Activated CD8-positive, alpha-beta memory T cell treated with anti-CD3 and anti-CD28 coated beads, Interleukin-2, amount 10 ng/mL, durations not matched to agents 7 days and 5 days (primary cell): Measurements from ENCODE around the gene NHS. TPM values are rescaled to one million over a fixed set of nuclear protein-coding genes. Genes with fewer than 3 reads are reported as not detected.

Experiments
- ATAC-seq: fragments of 150-1000 bp; cut with Tn5 transposase; one replicate; pipeline ENCODE4 v1.10.0; 2021; ENCODE audit warnings: moderate library complexity
- CTCF ChIA-PET: fragments of 350-600 bp; sonication (Branson Sonifier 250); formaldehyde crosslinking; loops from one replicate; lab custom pipeline; 2021; ENCODE audit warnings: antibody characterized with exemption; lab: Charles Lee
- DNase-seq: peaks from one replicate; pipeline ENCODE4 v3.0.0-alpha.2; 2020
- H3K27ac Mint-ChIP-seq: one replicate; pipeline ENCODE4 v1.8.0; 2021; ENCODE audit warnings: mild to moderate bottlenecking, mixed read lengths
- H3K27me3 Mint-ChIP-seq: one replicate; pipeline ENCODE4 v1.8.0; 2021; ENCODE audit warnings: mixed read lengths
- H3K36me3 Mint-ChIP-seq: one replicate; pipeline ENCODE4 v1.8.0; 2021; ENCODE audit warnings: mild to moderate bottlenecking, mixed read lengths
- H3K4me1 Mint-ChIP-seq: one replicate; pipeline ENCODE4 v1.8.0; 2021; ENCODE audit warnings: mixed read lengths
- H3K4me3 Mint-ChIP-seq: one replicate; pipeline ENCODE4 v1.8.0; 2021; ENCODE audit warnings: mild to moderate bottlenecking, moderate library complexity, mixed read lengths
- H3K9me3 Mint-ChIP-seq: one replicate; pipeline ENCODE4 v1.8.0; 2022; ENCODE audit warnings: low read depth, mixed read lengths
- total RNA-seq, 2 experiments: library from RNA; stranded (reverse); gene quantifications; one replicate each; pipeline ENCODE4 v1.2.3, GENCODE V29; 2021

NHS gene
- total RNA-seq, 2 experiments from 2014 or later: 1.4 to 10.1 TPM

DNA sequence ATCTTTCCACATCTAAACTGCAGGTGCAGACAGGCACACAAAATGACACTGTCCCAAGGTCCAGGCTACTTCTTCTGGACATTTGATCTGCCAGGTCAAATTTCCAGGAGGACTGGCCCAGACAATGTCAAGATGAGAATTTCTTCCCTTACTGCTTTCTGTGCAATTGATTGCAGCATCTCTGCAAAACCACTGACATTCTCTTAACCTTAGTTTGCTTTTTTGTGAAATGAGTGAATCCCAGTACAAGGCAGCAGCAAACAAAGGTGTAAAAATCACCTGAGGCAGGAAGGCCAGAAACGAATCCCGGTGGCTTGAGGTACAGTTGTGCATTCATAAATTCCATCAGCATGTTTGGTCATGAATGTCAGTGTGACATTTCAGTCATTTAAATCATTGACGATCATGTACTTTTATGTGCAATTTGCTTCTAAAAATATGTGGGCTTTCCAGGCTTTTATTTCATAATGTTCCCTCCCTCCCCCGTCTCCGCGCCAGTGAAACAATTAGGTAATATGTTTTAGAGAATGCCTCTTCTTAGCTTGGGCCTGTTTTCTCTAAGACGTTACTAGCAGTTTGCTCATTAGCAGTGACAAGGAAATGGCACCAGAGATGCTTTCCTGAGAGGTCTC, 39.1 kb downstream of the NHS start:
- Mint-ChIP-seq H3K4me3 (no peak overlapping the region), H3K9me3 (no peaks in the 10 kb centered on the region), H3K27me3 (no peaks in the 10 kb centered on the region), H3K36me3 (no peaks in the 10 kb centered on the region), H3K27ac (no peak overlapping the region), H3K4me1 (no peaks in the 10 kb centered on the region)
- no peak for ATAC-seq
- no peak for DNase-seq
- CTCF ChIA-PET: no interaction called here

DNA sequence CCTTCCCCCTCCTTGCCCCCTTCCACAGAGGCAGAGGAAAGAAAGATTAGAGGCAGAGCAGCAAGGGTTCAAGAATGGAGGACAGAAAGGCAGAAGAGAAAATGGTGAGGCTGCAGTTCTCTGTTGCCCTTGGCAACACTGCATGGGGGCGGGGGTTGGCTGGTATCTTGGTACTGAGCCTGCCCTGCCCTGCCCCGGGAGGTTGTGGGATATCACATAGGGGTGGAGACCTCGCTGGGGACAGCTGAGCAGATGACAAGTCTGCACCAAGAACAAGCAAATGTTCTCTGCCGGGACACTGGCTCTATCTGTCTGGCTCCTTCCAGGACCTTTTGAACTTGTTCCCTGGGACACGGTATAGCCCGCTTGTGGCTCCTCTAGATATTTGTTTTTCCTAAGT, 39.8 kb downstream of the NHS start:
- Mint-ChIP-seq H3K36me3 (no peaks in the 10 kb centered on the region), H3K4me1 (no peaks in the 10 kb centered on the region), H3K27ac (no peak overlapping the region), H3K4me3 (no peak overlapping the region), H3K27me3 (no peaks in the 10 kb centered on the region), H3K9me3 (no peaks in the 10 kb centered on the region)
- ATAC-seq (no peak), DNase-seq (no peak)
- CTCF ChIA-PET: no interaction called here

DNA sequence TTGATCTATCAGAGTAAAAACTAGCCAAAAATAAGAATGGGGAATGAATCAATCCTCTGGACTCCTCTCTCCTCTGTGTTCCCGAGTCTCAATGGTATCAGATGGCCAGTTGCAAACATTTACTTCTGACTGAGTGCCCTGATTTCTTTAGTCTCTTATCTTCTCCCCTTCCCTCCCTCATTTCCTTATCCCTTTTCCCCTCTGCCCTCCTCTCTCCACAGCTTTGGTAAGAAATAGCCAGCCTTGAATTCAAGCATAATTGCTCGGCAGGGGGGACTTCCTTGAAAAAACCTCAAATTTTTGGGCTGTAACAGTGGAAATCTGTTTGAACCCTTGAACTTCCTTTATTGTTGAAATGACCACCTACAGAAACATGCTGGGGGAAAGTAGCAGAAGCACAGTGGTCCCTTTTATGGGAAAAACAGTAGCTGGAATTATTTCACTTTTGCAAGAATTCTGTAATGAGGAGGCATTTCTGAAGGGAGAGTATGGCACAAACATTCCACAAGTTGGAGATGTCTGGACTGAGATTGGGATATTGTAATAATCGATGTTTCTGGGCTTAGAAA, 40.3 kb downstream of the NHS start:
- no peak overlapping the region for H3K4me3 Mint-ChIP-seq
- H3K36me3 Mint-ChIP-seq: no peaks in the 10 kb centered on the region
- H3K4me1 Mint-ChIP-seq: no peaks in the 10 kb centered on the region
- H3K27ac Mint-ChIP-seq: no peak overlapping the region
- CTCF ChIA-PET: no interaction called here
- no peak for ATAC-seq
- H3K9me3 Mint-ChIP-seq: no peaks in the 10 kb centered on the region
- H3K27me3 Mint-ChIP-seq: no peaks in the 10 kb centered on the region
- DNase-seq: no peak

DNA sequence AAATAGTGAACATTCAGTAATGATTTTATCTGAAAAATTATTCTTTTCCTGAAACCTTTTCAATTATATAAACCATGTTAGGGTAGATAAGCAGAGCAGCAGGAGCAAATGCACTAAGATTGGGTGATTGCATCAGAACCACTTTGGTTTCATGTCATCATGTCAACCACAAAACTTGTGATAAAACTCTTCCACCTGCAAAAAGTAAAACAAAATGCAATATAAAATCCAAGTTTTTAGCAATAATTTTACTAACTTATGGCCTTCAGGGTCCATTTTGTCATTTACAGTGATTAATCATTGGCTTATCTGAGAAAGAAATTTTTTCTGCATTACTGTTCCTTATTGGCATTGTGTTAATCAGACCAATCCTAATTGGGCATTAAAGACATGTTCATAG, 42.4 kb downstream of the NHS start:
- Mint-ChIP-seq H3K27me3 (no peaks in the 10 kb centered on the region), H3K4me1 (no peaks in the 10 kb centered on the region), H3K9me3 (no peaks in the 10 kb centered on the region), H3K4me3 (no peak overlapping the region), H3K36me3 (no peaks in the 10 kb centered on the region), H3K27ac (no peak overlapping the region)
- DNase-seq (no peak), ATAC-seq (no peak)
- CTCF ChIA-PET: no interaction called here

DNA sequence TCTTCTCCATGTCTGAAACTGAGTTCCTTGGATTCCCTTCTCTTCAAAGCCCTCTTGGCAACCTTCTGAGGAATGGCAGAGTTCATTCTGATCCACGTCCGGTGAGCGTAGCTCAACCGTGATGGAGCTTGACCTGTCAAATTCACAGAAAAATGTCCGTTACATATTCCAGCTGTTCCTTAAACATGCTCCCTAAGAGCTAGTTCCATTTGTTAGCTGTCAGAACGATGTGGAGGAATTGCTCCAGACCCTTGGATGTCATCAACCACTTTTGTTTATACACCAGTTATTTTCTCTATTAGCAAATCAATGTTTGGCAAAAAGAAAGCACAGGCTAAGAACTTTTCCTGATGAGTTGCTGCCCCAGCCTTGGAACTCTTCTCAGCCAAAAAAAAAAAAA, 50.1 kb downstream of the NHS start:
- DNase-seq (no peak), ATAC-seq (no peak)
- Mint-ChIP-seq H3K27me3 (no peaks in the 10 kb centered on the region), H3K27ac (no peak overlapping the region), H3K9me3 (no peaks in the 10 kb centered on the region), H3K4me3 (no peak overlapping the region), H3K4me1 (no peaks in the 10 kb centered on the region), H3K36me3 (no peaks in the 10 kb centered on the region)
- CTCF ChIA-PET: no interaction called here

DNA sequence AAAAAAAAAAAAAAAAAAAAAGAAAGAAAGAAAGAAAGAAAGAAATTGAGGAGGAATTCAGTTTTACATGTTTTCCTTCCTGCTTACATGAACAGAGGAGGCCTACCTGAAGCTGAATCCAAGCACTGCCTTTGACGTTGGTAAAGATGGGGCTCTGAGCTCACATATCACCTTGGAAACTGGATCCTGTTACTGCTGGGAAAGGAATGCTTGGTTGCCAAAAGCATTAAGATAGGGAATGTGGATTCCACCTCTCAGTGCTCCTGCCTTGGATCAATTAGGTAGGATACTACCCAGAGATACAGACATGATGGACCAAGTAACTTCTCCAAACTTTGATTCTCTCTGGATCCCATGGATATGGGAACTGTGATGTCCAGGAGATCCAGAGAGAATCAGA, 50.6 kb downstream of the NHS start:
- no peak for ATAC-seq
- H3K9me3 Mint-ChIP-seq: no peaks in the 10 kb centered on the region
- no peak overlapping the region for H3K27ac Mint-ChIP-seq
- no peaks in the 10 kb centered on the region for H3K27me3 Mint-ChIP-seq
- H3K36me3 Mint-ChIP-seq: no peaks in the 10 kb centered on the region
- H3K4me3 Mint-ChIP-seq: no peak overlapping the region
- no peaks in the 10 kb centered on the region for H3K4me1 Mint-ChIP-seq
- no peak for DNase-seq
- CTCF ChIA-PET: no interaction called here

DNA sequence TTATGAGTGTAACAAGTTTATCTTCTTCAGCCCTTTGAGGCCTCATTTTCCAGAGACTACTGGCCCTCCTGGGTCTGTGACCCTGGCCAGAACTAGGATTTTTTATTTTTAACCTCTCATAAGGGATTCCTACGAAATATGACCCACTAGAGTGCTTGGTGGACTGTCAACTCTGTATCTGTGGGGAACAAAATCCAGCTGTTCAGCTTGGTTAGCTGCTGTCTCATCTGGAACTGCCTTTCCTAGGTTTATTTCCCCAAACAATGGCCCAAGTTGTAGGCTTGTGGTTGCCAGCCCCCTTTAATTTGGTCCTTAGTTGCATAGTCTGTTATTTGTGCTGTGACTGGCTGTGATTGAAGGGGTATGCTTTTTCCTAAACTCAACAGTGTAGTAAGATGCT, 56.2 kb downstream of the NHS start:
- H3K9me3 Mint-ChIP-seq: no peaks in the 10 kb centered on the region
- CTCF ChIA-PET: no interaction called here
- no peaks in the 10 kb centered on the region for H3K27me3 Mint-ChIP-seq
- DNase-seq (no peak), ATAC-seq (no peak)
- no peaks in the 10 kb centered on the region for H3K36me3 Mint-ChIP-seq
- H3K4me3 Mint-ChIP-seq: no peak overlapping the region
- no peaks in the 10 kb centered on the region for H3K4me1 Mint-ChIP-seq
- no peak overlapping the region for H3K27ac Mint-ChIP-seq

DNA sequence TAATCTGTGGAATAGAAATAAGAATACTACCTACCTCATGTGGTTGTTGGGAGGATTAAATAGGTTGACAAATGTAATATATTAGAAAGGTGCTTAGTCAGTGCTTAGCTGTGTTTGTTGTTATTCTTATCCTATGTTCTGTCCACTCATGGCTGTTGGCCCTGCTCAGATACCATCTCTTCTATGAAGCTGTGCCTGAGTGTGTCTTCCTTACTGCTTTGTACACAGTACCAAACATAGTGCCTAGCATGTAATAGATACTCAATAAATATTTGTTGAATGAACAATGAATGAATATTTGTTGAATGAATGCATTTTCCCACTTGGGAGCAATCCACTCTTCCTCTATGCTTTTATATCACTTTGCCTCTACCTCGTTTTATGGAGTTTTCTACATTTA, 57.2 kb downstream of the NHS start:
- H3K27ac Mint-ChIP-seq: no peak overlapping the region
- DNase-seq (no peak), ATAC-seq (no peak)
- no peaks in the 10 kb centered on the region for H3K36me3 Mint-ChIP-seq
- H3K4me1 Mint-ChIP-seq: no peaks in the 10 kb centered on the region
- CTCF ChIA-PET: no interaction called here
- H3K4me3 Mint-ChIP-seq: no peak overlapping the region
- H3K27me3 Mint-ChIP-seq: no peaks in the 10 kb centered on the region
- no peaks in the 10 kb centered on the region for H3K9me3 Mint-ChIP-seq

DNA sequence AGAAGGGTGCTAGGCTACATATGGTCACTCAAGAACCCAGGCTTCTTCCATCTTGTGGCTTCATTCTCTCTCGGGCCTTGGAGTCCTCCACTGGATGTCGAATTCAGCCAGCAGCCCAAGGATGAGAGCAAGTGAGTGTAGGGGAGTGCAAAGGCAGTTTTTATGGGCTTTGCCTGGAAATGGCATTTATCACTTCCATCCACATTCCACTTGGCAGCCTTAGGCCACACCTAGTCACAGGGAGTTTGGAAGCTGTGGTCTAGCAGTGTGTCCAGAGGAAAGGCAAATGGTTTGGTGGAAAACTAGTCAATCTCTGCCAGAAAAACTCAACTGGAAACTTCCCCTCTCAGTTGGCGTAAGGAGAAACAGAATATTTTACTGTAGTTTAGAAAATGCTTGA, 59.0 kb downstream of the NHS start:
- ATAC-seq: no peak
- Mint-ChIP-seq H3K36me3 (no peaks in the 10 kb centered on the region), H3K27me3 (no peaks in the 10 kb centered on the region), H3K27ac (no peak overlapping the region), H3K4me1 (no peaks in the 10 kb centered on the region), H3K9me3 (no peaks in the 10 kb centered on the region), H3K4me3 (no peak overlapping the region)
- no peak for DNase-seq
- CTCF ChIA-PET: no interaction called here

DNA sequence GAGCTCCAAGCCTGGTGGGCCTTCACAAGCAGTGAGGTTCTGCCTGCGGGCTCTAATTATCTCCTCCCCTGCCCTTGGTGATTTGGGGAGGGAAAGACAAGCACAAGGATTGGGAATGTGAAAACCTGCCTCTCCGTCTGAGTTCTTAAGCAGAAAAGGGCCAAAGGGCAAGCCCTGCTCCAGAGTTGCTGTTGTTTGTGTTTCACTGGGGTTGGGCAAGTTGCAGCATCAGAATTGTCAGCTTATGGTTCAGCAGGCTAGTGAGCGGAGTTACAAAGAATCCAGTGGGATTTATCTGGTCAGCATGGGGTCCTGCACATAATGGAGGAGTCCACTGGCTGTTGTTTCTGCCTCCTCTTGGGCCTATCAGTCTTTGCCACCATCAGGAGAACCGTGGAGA, 60.5 kb downstream of the NHS start:
- Mint-ChIP-seq H3K9me3 (no peaks in the 10 kb centered on the region), H3K27ac (no peak overlapping the region), H3K4me1 (no peaks in the 10 kb centered on the region), H3K36me3 (no peaks in the 10 kb centered on the region), H3K27me3 (no peaks in the 10 kb centered on the region), H3K4me3 (no peak overlapping the region)
- ATAC-seq: no peak
- DNase-seq: no peak
- CTCF ChIA-PET: no interaction called here

DNA sequence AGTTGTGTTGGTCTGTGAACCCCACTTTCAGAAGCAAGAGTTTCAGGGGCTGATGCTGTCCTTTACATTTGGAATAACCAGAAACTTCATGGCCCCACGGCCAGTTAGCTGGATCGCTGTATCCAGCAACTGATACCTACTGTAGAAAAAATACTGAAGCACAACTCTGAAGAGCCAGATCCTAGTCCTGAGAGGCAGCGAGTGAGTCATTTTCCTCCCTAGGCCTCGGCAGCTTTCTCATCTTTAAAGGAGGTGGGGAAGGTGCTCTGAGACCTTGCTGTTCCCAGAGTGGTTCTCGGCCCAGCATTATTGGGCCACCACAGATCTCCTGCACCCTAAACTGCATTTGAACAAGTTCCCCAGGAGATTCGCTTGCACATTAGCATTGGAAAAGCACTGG, 63.2 kb downstream of the NHS start:
- no peak for ATAC-seq
- Mint-ChIP-seq H3K27me3 (no peaks in the 10 kb centered on the region), H3K27ac (no peak overlapping the region), H3K36me3 (no peaks in the 10 kb centered on the region), H3K4me1 (no peaks in the 10 kb centered on the region), H3K4me3 (no peak overlapping the region), H3K9me3 (no peaks in the 10 kb centered on the region)
- DNase-seq: no peak
- CTCF ChIA-PET: no interaction called here

DNA sequence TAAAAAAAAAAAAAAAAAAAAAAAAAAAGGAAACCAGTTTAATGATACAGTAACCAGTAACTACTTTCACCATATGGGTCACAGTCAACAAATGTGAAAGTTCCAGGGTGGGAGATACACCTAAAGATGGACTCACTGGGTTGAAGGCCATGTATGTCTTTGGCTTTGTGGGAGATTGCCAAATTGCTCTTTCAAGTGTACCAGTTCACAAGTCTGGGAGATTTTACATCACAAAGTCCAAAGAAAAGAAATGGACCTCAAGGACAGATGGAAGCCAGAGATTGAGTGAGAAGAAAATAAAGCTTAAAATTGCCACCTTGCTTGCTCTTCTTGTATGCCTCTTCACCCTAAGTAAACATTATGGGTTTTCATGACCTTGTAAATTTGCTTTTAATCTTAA, 65.3 kb downstream of the NHS start:
- no peak for ATAC-seq
- Mint-ChIP-seq H3K9me3 (no peaks in the 10 kb centered on the region), H3K4me1 (no peaks in the 10 kb centered on the region), H3K4me3 (no peak overlapping the region), H3K27ac (no peak overlapping the region), H3K36me3 (no peaks in the 10 kb centered on the region), H3K27me3 (no peaks in the 10 kb centered on the region)
- CTCF ChIA-PET: no interaction called here
- no peak for DNase-seq

DNA sequence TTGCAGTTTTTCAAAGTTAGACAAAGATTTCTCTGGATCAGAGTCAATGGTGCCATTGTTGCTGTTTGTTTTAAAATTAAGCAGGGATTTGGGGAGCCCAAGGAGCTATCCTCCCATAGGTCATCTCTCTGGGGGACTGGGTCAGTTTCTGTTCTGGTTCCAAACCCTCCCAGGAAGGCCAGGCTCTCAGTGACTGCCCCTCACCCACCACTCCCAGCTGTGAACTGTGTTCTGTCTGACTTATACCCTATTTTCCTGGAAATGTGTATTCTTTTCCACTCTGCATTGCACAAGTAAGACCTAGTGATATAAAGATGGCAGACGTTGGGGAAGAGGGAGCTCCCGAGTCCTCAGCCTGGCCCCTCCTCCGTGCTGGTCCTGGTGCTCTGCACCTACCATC, 65.8 kb downstream of the NHS start:
- no peak overlapping the region for H3K27ac Mint-ChIP-seq
- DNase-seq (no peak), ATAC-seq (no peak)
- CTCF ChIA-PET: no interaction called here
- no peaks in the 10 kb centered on the region for H3K36me3 Mint-ChIP-seq
- no peaks in the 10 kb centered on the region for H3K27me3 Mint-ChIP-seq
- no peaks in the 10 kb centered on the region for H3K9me3 Mint-ChIP-seq
- no peak overlapping the region for H3K4me3 Mint-ChIP-seq
- no peaks in the 10 kb centered on the region for H3K4me1 Mint-ChIP-seq

DNA sequence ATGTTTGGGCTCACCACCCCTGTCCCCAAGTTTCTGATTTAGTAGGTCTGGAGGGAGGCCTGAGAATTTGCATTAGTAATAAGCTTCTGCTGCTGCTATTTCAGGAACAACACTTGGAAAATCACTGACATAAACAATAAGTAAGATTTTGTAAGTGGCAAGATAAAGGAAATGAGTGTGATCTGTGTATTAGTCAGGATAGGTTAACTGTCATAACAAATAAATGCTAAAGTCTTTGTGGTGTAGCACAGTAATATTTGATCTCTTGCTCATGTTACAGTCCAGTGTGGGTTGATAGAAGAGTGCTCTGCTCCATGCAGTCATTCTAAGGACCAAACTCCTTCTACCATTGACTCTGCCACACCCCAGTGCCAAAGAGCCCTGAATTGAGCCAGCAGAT, 67.0 kb downstream of the NHS start:
- CTCF ChIA-PET: no interaction called here
- no peaks in the 10 kb centered on the region for H3K36me3 Mint-ChIP-seq
- H3K4me1 Mint-ChIP-seq: no peaks in the 10 kb centered on the region
- H3K27me3 Mint-ChIP-seq: no peaks in the 10 kb centered on the region
- ATAC-seq (no peak), DNase-seq (no peak)
- no peaks in the 10 kb centered on the region for H3K9me3 Mint-ChIP-seq
- H3K27ac Mint-ChIP-seq: no peak overlapping the region
- no peak overlapping the region for H3K4me3 Mint-ChIP-seq

DNA sequence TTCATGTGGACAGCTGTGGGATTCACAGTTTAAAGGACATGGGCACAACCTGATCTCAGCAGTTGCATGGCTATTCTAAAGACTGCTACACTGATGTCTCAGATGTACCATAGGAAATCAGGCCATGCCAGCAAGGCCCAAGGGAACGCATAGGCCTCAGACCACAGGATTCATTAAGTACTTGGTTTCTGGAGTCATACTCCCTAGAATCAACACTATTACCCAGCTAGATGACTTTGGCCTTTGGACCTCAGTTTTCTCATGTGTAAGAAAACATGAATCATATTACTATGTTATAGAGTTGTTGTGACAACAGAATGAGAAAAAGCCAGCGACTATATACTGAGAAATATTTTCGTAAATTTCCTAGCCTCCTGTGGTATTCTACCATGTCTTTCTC, 67.9 kb downstream of the NHS start:
- no peak overlapping the region for H3K4me3 Mint-ChIP-seq
- ATAC-seq (no peak), DNase-seq (no peak)
- CTCF ChIA-PET: no interaction called here
- H3K36me3 Mint-ChIP-seq: no peaks in the 10 kb centered on the region
- H3K4me1 Mint-ChIP-seq: no peaks in the 10 kb centered on the region
- no peaks in the 10 kb centered on the region for H3K27me3 Mint-ChIP-seq
- H3K9me3 Mint-ChIP-seq: no peaks in the 10 kb centered on the region
- no peak overlapping the region for H3K27ac Mint-ChIP-seq
